ENCODE measurements around the gene DDI2.
A peak's percentile ranks its signal among the peaks of the same experiment; 100 is the strongest.
"Not testable (repeated sequence)": the region's sequence is repeated elsewhere in the genome, so short reads cannot be mapped to it uniquely, and the experiment has no call there.

DDI2 gene

DNA sequence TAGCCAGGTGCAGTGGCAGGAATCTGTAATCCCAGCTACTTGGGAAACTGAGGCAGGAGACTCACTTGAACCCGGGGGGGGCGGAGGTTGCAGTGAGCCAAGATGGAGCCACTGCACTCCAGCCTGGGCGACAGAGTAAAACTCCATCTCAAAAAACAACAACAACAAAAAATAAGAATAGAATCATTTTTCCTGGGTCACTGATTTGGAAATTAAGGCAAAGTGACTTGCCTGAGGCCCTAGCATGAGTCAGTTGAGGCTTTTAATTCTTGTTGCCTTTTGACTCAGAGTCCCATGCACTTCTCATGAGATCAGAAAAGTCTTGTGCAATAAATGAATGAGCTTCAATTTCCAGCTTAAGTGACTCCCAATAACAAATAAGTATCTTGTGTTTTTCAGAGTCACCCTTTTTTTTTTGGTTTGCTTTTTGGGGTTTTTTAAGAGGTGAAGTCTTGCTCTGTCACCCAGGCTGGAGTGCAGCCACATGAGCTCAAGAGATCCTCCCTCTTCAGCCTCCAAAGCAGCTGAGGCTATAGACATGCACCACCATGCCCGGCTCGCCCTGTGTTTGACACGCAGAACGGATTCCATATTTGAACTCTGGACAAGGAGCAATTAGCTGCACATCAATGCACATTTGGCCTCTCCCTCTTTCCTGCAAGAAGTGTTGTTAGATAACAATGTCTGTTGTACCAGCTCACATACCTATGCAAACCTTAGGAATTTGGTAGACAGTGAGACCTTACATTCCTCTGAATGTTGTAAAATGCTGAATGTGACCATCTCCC, 63.5 kb downstream of the DDI2 start:
- DNase-seq, result peak; percentile 30

DNA sequence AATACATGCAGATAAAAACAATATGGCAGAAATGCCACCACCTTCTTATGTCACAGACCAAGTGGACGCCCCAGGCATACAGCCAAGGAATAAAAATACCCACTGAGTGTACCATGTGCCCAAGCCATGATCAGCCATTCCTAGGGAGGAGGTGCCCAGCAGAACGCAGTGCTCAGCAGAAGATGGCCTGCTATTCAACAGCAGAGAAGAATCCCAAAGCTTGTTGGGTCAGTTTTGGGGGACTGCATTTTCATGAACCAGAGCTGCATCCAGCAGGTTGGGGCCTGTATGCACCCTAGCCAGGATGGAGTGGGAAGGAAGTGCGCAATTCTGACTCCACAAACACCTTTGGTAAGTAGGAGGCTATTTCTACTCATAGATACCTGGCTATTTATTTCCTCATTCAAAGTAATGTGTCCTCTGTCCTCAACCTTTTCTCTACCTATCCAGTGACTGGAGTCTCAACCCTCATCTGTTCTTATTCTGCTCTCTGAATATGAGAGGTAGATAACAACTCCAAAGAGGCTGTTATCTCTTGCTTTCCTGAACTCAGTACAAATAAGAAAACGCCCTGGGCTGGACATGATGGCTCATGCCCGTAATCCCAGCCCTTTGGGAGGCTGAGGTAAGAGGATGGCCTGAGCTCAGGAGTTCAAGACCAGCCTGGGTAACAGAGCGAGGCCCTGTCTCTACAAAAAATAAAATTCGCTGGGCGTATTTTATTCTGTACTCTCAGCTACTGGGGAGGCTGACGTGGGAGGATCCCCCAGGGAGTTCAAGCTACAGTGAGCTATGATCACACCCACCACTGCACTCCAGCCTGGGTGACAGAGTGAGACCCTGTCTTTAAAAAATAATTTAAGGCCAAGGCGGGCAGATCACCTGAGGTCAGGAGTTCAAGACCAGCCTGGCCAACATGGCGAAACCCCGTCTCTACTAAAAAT, 64.4 kb downstream of the DDI2 start:
- DNase-seq, result no peak

- DNase-seq, result no peak
Observed at GRCh38 chr1:15682936-15683341, 65.7 kb downstream of the DDI2 start.

GRCh38 chr1:15683345-15684039, 66.2 kb downstream of the DDI2 start:
- no peak for DNase-seq

DNA sequence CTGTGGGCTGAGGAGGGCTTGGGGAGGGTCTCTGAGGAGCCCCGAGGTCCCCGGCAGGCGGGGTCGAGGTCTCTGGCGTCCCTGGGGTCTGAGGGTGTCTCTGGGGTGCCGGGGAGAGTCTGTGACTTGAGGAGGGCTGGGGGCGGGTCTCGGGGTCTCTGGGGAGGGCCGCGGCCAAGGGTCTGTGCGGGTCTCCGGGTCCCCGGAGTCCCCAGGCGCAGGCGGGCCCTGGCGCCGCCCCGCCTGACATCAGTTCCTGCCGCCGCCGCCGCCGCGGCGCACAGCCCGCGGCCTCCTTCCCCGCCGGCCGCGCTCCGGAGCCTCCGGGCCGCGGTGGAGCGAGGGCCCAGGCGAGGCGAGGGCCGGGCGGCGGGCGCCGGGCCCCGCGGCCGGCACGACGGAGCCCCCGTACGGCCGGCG, 66.8 kb downstream of the DDI2 start, which contains the start of gene PLEKHM2:
Gene PLEKHM2 (plus strand): TSS at position 279 of the 420 bp plus-strand sequence. CDS start 239 bp downstream, outside the sequence.
- peak; percentile 33 for DNase-seq

DNA sequence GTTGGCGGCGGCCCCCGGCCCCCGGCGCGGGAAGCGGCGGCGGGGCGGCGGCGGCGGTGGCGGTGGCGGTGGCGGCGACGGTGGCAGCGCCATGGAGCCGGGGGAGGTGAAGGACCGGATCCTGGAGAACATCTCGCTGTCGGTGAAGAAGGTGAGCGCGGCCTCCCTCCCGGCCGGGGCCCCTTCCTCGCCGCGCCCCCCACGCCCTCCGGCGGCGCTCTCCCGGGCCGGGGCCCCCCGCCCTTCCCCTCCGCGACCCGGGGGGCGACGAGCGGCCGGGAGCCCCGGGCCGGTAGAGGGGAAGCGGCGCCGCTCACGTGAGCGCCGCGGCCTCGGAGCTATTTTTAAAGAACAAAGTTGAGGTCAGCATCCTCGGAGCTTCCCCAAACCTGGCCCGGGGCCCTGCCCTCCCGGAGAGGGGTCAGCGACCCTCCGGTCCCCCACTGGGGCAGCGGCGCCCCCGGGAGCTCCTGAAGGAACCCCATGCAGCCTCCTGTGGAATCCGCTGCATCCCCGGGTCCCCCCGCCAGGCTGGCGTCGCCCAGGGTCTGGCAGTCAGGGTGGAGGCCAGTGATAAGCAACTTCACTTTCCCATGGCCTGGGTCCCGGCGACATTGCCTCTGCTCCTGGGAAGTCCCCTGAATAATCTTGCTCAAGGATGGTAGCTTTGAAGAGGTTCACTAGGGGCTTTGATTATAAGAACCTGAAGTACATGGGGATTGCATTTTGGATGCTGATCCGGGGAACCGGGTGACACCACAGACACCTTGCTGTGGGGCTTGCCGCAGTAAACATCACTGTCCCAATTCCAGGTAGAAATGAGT, 67.4 kb downstream of the DDI2 start:
- DNase-seq, result peak; percentile 33

DNA sequence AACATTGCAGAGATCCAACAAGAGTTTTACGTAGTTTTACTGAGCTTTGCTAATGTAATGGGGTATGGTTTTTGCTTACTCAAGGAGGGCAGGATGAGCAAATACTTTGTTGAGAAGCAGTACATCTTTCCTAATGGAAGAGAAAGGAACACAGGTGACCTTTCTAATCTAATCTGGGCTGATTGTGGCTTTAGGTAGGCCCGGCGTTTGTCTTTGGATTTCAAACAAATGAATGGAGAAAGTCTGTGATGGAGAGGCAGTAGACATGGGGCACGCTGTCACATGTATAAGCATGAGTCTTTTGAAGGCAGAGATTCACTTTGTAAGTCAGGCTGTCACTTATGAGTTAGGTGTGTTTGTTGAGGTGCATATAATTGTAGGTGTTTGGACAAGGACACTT, 68.6 kb downstream of the DDI2 start:
- DNase-seq, result no peak

DNA sequence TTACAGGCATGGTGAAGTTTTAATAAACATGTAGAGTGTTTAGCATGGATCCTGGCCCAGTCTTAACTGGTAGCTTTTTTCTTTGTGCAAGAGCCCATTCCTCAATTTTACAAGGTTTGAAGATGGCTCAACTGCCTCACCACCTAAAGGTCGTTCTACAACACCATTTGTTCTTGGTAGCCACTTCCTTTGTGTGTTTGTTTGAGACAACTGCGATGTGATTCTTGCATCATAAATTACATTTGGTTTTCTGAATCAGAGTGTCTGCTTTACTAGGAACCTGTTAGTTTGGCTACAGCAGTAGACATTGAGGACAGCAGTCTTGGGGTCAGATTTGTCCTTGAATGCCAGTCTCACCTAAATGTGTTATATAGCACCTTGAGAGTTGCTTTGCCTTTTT, 70.2 kb downstream of the DDI2 start:
- no peak for DNase-seq

DNA sequence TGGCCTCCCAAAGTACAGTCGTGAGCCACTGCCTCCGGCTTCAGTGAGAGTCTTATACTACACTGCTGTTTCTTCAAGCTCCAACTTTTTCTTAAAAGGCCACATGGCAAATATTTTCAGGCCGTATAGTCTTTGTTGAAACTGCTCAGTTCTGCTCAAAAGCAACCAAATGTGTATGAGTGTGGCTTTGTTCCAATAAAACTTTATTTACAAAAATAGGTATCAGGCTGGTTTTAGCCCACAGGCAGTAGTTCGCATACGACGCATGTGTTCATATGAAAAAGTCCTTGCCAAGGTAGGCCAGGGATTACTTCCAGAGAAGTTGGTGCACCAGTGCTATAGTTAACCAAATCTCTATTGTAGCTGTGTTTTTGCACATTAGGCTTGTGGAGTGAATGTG, 73.1 kb downstream of the DDI2 start:
- no peak for DNase-seq

DNA sequence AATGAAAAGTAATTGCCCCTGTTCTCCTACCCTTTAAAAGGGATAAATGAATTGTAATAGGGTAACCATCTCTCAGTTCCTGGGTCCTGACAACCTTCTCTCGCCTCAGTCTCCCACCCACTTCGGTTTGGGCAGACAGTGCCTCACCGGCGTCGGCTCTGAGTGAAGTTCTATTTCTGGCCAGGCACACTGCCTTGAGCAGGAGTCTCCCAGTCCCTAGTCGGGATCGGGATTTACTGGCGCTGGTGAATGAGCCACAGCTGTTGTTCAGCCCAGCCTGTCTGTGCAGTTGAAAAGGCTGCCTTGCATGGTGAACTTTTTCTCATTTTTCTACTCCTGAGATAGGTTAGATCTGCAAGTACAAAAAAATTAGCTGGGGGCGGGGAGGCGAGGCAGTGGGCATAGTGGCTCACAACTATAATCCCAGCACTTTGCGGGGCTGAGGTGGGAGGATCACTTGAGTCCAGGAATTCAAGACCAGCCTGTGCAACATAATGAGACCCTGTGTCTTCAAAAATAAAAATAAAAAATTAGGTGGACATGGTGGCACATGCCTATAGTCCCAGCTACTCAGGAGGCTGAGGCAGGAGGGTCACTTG, 74.3 kb downstream of the DDI2 start:
- DNase-seq, result no peak

DNA sequence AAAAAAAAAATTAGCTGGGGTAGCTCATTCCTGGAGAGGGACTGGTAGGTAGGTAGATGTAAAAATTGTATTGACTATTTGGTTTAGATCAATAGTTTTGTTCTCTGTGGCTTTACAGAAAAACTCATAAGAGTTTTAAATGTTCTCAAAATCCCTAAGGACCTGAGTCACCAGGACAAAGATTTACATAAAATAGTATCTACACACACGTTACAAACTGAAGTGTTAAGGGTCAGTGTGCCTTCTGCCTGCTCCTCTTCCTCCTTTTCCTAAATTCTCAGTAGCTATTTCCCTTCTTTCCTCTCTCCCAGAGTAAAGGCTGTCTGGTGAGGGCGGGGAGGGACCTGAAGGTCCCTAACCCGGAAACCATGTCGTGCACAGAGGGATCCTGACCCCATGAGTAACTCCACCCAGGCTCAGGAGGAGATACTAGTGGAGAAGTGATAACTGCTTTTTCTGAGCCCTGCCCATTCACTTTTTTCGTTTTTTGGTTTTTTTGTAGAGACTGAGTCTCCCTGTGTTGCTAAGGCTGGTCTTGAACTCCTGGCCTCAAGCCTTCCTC, 74.9 kb downstream of the DDI2 start:
- no peak for DNase-seq

GRCh38 chr1:15693371-15693770, 76.1 kb downstream of the DDI2 start:
- no peak for DNase-seq

DNA sequence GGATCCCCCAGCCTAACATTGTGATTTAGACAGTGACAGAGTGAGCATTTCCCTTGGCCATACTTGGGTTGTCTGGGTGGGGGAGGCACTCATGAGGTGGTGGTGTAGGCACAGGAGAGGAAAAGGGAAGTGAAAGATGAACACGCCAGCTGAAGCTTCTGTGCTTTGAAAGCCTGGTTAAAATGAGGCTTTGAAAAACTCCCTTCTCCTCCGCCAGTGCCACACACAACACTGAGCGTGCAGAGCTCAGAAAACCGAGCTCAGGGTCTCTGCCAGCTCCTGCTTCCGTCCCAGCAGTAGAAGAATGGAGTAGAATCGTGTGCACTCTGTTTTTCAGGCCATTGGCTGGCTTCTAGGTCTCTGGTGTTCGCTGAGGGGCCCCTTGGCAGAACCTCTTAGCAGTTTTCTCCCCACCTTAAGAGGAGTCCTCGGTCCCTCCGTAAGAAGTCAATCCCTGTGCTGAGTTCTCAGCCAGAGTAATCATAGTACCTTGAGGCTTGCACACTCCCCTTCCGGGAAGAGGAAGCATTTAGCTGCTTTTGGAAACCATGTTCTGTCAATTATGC, 79.8 kb downstream of the DDI2 start:
- peak; percentile 23 for DNase-seq

GRCh38 chr1:15698201-15698600, 80.9 kb downstream of the DDI2 start:
- DNase-seq, result no peak

DNA sequence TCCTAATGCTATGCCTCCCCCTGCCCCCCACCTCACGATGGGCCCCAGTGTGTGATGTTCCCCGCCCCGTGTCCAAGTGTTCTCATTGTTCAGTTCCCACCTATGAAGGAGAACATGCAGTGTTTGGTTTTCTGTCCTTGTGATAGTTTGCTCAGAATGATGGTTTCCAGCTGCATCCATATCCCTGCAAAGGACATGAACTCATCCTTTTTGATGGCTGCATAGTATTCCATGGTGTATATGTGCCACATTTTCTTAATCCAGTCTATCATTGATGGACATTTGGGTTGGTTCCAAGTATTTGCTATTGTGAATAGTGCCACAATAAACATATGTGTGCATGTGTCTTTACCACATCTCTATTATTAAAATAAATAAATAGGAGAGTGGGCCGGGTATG, 82.1 kb downstream of the DDI2 start:
- DNase-seq, result not testable (repeated sequence)

GRCh38 chr1:15700508-15700907, 83.2 kb downstream of the DDI2 start:
- no peak for DNase-seq

DNA sequence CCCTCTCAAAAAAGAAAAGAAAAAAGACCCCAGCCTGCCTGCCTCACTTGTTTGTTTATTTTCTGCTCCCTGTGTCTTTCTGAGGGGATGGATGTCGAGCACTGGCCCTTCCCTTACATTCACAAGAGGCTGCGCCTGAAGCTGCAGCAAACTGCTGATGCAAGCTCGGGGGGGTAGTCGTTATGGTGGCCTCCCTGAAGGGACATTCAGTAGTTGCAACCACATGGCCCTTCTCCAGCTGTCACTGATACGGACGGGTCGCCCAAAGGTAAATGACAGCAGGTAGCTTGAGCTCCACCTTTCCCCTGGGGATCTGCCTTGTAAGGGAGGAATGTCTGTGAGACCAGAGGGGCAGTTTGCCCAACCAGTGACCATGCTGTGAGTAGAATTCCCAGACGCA, 84.5 kb downstream of the DDI2 start:
- no peak for DNase-seq

DNA sequence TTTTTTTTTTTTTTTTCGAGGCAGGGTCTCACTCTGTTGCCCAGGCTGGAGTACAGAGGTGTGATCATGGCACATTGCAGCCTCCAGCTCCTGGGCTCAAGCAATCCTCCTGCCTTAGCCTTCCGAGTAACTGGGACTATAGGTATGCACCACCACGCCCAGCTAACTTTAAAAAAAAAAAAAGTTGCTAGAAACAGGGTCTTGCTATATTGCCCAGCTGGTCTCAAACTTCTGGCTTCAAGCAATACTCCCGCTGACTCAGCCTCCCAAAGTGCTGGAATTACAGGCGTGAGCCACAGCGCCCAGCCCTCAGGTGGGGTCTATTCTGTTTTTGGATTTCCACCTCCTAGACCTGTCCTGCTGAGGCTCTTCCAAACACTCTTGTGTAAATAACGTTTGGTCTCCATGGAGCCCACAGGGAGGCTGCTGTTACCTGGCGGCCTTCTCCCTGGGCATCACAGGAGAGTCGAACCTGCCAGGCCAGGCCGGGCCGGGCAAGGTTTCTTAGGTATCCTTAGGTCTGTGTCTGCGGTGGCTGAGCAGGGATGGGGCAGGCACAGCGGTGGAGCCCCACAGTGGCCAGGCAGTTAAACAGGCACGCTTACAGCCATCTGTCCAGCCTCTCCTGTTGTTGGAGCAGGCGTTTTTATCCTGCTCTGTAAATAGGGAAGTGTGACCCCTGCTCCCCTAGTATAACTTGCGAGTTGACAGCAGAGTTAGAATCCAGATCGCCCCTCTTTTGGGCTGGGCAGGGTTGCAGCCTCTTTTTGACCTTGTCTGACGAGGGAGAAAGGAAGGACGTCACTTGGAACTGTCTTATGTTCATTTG, 85.7 kb downstream of the DDI2 start:
- DNase-seq, result no peak

DNA sequence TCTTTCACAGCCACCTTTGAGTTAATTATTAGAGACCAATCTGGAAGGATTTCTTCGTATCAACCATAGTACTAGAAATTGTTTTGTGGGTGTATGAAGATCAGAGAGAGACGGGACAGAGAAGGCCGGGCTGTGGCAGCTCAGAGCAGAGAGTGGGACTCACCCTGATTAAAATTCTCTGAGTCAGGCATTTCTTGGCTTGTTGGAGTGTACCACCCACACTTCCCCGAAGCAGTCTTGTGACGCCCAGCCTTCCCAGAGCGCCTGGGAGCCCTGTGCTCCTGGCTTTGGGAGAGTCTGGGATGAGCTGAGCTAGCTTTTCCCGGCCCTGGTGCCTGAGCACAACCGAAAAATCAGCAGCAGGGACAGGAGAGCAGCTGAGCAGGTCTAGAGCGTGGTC, 86.3 kb downstream of the DDI2 start:
- DNase-seq, result no peak

- DNase-seq, result no peak
Observed at GRCh38 chr1:15704526-15705183, 87.4 kb downstream of the DDI2 start.
